Fibroblast of lung (primary cell): Measurements from ENCODE around the gene TSHZ2.

Source experiments
- EZH2 ChIP-seq: IDR thresholded peaks from 2 replicates; pipeline ENCODE4 v1.5.1; 2012; ENCODE audit warnings: low read length, control low read depth, mild to moderate bottlenecking; ENCODE audit errors: missing control alignments
- TF ChIP-seq, protein P1 (sequence below), 2 donors: IDR thresholded peaks in 1 of 2; conservative IDR thresholded peaks in 1 of 2; 1 replicate in 1 of 2; 2 replicates in 1 of 2; pipeline ENCODE4 v1.5.1; 2011 to 2012; ENCODE audit warnings: low read length in 2 of 2, control low read depth in 1 of 2, inconsistent platforms in 1 of 2, low read depth in 1 of 2, mild to moderate bottlenecking in 1 of 2

DNA sequence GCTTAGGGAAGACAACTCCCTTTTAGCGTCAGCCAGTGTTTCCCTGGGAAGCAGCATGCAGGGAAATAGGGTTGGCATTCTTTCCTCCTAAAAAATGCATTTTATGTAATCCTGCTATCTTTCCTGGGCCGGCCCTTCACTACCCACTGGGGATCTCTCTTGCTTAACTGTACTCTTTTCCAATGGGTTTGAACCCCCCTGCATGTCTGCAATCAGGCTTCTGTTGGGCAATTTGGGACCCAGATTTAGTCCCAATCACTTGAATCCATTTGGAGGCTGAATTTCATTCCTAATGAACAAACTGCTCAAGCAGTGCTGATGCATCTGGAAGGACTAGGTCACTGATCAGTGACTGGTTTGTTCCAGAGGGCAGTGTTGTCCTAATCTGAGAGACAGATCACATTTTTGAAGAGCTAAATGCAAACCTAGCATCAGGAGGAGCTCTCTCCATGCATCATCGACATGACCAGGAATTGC, 152.0 kb downstream of the TSHZ2 start:
- no peak for TF ChIP-seq EZH2
- TF ChIP-seq, protein P1, sequence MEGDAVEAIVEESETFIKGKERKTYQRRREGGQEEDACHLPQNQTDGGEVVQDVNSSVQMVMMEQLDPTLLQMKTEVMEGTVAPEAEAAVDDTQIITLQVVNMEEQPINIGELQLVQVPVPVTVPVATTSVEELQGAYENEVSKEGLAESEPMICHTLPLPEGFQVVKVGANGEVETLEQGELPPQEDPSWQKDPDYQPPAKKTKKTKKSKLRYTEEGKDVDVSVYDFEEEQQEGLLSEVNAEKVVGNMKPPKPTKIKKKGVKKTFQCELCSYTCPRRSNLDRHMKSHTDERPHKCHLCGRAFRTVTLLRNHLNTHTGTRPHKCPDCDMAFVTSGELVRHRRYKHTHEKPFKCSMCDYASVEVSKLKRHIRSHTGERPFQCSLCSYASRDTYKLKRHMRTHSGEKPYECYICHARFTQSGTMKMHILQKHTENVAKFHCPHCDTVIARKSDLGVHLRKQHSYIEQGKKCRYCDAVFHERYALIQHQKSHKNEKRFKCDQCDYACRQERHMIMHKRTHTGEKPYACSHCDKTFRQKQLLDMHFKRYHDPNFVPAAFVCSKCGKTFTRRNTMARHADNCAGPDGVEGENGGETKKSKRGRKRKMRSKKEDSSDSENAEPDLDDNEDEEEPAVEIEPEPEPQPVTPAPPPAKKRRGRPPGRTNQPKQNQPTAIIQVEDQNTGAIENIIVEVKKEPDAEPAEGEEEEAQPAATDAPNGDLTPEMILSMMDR (conservative IDR thresholded peaks at IDR 0.05 in 1 of 2, IDR thresholded peaks at IDR 0.05 in 1 of 2; ENCODE audit: low read depth in 1 of 2, low read length in 2 of 2) = no peak
